ENCODE results near the gene RAB44.
"Not testable (repeated sequence)": the region's sequence is repeated elsewhere in the genome, so short reads cannot be mapped to it uniquely, and the experiment has no call there.

The RAB44 gene, protein sequence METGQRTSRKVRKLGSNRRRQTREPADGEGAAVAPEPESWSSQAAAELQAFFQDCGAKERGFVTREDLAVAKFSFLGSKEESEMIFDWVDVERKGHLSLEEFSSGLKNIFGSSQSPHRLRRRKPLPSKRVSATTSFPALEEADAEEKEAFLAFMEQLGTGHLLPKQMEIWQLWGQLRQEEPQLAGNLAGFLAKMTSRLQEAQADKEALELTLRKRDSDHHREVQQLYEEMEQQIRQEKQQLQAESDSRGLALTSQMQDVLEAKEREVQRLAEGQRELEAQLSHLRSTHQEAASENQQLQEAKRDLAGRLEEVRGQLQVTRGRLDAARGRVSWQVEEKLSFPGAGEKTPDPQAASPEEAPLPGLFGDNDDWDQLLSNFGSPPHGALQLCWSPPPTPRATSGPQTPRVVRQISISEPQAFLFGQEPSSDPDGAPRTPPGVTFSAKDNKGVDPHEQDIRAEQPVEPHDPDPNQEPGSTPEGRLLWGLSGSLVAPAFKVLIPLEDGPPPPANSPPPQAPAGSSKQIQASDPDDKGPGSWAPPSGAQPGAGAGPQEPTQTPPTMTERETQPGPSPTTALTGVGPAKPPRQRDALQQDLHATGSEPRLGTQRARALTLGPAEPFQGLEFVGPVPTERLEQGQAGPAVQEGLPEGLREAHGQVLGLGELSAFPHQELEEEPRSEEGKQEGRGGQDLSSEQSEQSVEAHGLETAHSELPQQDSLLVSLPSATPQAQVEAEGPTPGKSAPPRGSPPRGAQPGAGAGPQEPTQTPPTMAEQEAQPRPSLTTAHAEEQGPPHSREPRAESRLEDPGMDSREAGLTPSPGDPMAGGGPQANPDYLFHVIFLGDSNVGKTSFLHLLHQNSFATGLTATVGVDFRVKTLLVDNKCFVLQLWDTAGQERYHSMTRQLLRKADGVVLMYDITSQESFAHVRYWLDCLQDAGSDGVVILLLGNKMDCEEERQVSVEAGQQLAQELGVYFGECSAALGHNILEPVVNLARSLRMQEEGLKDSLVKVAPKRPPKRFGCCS

DNA sequence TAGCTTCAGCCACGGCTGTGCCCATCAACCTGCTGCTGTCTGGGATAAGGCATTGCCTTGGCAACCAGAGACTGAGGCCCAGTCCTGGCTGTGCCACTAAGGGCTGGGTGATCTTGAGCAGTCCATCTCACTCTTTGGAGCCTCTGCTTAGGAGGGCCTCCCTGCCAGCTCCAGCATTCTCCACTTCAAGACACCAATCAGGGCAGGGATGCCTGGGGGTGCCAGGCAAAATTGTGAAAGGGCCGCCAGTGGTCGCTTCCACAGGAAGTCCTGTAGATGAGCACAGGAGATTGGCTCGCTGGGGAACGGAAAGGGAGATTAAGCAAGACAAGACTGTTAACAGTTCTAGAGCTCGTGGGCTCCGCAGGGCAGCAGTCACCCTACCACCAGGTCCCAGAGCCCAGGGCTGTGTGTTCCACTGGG is at the start of gene RAB44:
Gene RAB44, plus strand, starts transcription at position 346 of the 423 bp plus-strand sequence. CDS start 6,410 bp downstream, outside the sequence.
- Mint-ChIP-seq H3K4me1 (ENCODE audit: low read depth) (peaks cover 73% of the 10 kb centered on the region), H3K27ac (peak within 1 kb of the TSS; percentile 31), H3K9me3 (no peaks in the 10 kb centered on the region), H3K36me3 (ENCODE audit: low read depth) (no peaks in the 10 kb centered on the region), H3K27me3 (no peaks in the 10 kb centered on the region), H3K4me3 (no peak within 1 kb of the TSS)
- intact Hi-C loops (cut with micrococcal nuclease): no loop called here

DNA sequence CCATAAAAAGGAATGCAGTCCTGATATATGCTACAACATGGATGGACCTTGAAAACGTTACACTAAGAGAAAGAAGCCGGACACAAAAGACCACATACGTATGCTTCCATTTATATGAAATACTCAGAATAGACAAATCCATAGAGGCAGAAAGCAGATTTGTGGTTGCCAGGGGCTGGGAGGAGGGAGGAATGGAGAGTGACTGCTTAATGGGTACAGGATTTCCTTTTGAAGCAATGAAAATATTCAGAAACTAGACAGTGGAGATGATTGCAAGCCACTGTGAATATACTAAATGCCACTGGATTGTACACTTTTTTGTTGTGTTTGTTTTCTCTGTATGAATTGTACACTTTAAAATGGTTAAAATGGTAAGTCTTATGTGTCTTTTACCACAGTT is 48.5 kb upstream of the RAB44 start:
- Mint-ChIP-seq H3K4me1 (ENCODE audit: low read depth) (peaks cover 61% of the 10 kb centered on the region), H3K27ac (peak overlapping the region; percentile 86), H3K4me3 (no peak overlapping the region), H3K27me3 (no peaks in the 10 kb centered on the region), H3K36me3 (ENCODE audit: low read depth) (no peaks in the 10 kb centered on the region), H3K9me3 (no peaks in the 10 kb centered on the region)
- intact Hi-C loops (cut with micrococcal nuclease): no loop called here

DNA sequence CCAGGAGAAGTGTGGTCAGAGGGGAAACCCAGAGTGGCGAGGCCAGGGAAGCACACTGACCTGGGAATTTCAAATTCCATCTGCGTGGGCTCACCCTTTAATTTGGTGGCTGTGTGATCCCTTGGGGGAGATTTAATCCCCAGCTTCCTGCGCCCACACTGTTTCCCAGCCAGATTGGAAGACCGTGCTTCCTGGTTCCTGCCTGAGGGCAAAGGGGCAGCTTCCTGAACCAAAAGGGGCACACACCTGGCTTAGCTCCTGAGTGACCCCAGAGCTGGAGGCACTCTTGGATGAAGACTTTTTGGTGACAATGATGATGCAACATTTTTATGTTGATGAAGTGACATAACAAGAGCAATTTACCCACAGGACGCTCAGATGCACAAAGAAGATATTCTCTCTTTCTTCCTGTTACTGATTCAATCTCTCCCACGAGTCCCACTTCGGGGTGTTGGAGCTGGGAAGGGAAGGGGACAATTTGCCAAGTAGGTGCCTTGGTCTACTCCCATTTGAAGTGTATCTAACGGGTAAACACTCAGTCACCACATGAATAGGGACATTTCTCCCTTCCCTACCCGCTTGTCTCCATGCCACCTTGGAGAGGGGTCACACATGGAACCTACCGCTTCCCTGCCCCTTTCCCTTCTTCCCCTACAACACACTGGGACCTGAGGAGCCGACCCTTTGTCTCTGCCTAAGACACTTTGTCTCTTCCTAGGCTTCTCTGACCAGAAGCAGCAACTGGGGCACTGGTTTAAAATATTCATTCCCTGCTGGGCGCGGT is 47.7 kb upstream of the RAB44 start:
- intact Hi-C loops (cut with micrococcal nuclease): loop anchor here (2.0 kb wide), 1 partner anchor 27 kb away; no protein-coding TSS in a partner anchor
- no peaks in the 10 kb centered on the region for H3K36me3 Mint-ChIP-seq (ENCODE audit: low read depth)
- H3K27ac Mint-ChIP-seq: peak overlapping the region; percentile 86
- no peaks in the 10 kb centered on the region for H3K9me3 Mint-ChIP-seq
- H3K27me3 Mint-ChIP-seq: no peaks in the 10 kb centered on the region
- peak overlapping the region; percentile 18 for H3K4me3 Mint-ChIP-seq
- peaks cover 55% of the 10 kb centered on the region for H3K4me1 Mint-ChIP-seq (ENCODE audit: low read depth)

DNA sequence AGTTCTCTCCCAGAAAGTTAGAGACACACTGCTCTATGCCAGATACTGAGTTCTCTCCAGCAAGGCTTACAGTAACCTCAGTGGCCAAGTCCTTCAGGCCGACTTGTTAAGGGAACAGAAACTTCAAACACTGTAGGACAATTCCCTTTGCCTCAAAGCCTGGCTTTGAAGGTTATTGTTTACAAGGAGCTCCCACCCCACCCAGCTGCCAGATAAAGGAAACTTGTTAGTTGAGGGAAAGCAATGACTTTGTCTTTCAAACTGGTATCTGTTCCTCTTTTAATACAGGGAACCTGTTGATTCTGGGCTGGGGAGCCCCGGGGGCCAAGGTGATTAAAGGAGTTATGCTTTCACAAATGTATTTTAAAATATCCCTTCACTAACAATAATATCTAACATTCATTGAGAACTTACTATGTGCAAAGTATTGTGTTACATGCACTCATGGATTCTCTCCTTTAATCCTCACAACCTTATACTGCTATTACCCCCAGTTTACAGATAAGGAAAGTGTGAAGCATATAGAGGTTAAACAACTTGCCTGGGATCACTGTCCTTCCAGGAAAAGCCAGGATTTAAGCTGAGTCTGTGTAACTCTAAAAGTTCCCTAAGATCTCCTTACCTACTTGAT is 46.7 kb upstream of the RAB44 start:
- H3K4me3 Mint-ChIP-seq: peak overlapping the region; percentile 30
- no peaks in the 10 kb centered on the region for H3K36me3 Mint-ChIP-seq (ENCODE audit: low read depth)
- intact Hi-C loops (cut with micrococcal nuclease): loop anchor here (1.0 to 2.0 kb wide), 2 partner anchors 27 to 28 kb away; partner anchors contain the start of gene CDKN1A
- H3K27ac Mint-ChIP-seq: peak overlapping the region; percentile 86
- H3K9me3 Mint-ChIP-seq: no peaks in the 10 kb centered on the region
- no peaks in the 10 kb centered on the region for H3K27me3 Mint-ChIP-seq
- peaks cover 54% of the 10 kb centered on the region for H3K4me1 Mint-ChIP-seq (ENCODE audit: low read depth)

DNA sequence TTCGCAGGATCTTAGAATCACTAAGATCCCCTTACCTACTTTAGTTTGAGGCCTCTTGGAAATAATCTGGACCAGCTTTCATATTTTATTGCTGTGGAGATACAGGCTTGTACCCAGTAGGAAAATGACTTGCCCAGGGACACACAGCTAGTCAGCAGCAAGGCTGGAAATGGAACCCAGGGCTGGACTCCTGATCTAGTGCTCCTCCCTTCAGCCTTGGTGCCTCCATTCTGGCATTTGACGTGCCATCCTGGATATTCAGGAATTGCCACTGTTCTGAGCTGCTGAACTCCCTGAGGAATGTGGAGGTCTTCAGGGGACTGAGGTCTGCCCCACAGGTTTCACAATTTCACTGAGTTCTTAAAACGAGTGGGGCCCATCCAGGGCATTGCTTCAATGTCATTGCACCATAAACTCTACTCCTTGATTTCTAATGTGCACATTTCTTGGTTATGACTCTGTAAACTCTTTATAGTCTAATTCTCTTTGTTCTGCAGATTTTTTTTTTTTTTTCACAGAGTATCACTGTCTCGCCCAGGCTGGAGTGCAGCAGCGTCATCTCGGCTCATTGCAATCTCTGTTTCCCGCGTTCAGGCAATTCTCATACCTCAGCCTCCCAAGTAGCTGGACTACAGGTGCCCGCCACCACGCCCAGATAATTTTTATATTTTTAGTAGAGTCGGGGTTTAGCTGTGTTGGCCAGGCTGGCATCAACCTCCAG is 45.8 kb upstream of the RAB44 start:
- intact Hi-C loops (cut with micrococcal nuclease): loop anchor here (1.0 to 2.0 kb wide), 2 partner anchors 26 to 29 kb away; partner anchors contain the start of gene CDKN1A
- Mint-ChIP-seq H3K36me3 (ENCODE audit: low read depth) (no peaks in the 10 kb centered on the region), H3K9me3 (no peaks in the 10 kb centered on the region), H3K27me3 (no peaks in the 10 kb centered on the region), H3K27ac (peak overlapping the region; percentile 86), H3K4me1 (ENCODE audit: low read depth) (peaks cover 48% of the 10 kb centered on the region), H3K4me3 (peak overlapping the region; percentile 30)

DNA sequence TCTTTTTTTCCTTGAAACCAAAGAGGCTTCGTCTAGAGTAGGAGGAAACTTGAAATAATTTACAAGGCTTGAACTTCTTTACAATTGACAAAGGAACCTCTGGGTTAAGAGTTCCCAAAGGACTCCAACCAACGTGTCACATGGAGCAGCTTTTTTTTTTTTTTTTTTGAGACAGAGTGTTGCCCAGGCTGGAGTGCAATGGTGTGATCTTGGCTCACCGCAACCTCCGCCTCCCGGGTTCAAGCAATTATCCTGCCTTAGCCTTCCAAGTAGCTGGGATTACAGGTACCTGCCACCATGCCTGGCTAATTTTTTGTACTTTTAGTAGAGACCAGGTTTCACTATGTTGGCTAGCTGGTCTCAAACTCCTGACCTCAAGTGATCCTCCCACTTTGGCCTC is 43.2 kb upstream of the RAB44 start:
- not testable (repeated sequence) for H3K9me3 Mint-ChIP-seq; H3K27me3 Mint-ChIP-seq; H3K36me3 Mint-ChIP-seq (ENCODE audit: low read depth); H3K27ac Mint-ChIP-seq; H3K4me3 Mint-ChIP-seq
- intact Hi-C loops (cut with micrococcal nuclease): loop anchor here (2.0 kb wide), 1 partner anchor 18 kb away; no protein-coding TSS in a partner anchor
- peaks cover 46% of the 10 kb centered on the region for H3K4me1 Mint-ChIP-seq (ENCODE audit: low read depth)

DNA sequence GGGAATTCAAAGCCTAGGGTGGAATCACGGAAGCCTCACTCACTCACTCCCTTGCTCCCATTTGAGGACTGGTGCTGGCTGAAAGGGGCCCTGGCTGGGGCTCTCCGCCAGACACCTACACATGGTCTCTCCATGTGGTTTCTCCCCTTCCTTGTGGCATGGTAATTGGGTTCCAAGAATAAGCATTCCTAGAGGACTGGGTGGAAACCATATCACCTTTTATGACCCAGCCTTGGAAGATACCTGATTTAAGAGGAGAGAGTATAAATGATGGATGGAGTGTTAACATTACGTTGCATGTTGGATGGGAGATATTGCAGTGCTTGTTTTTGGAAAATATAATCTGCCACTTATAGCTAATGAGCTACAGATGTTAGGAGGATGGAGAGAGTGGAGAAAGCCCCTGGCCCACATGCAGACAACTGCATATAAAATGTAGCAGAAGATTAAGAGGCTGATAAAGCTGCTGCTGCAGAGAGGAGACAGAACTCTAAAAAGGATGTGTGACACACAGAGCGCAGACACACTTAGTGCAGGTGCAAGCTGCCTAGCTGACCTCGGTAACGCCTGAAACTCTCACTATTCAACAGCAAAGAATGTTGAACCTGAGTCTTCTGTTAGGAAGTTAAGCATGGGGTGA is 42.4 kb upstream of the RAB44 start:
- no peaks in the 10 kb centered on the region for H3K36me3 Mint-ChIP-seq (ENCODE audit: low read depth)
- no peak overlapping the region for H3K27ac Mint-ChIP-seq
- intact Hi-C loops (cut with micrococcal nuclease): loop anchor here (2.0 kb wide), 1 partner anchor 18 kb away; no protein-coding TSS in a partner anchor
- H3K9me3 Mint-ChIP-seq: no peaks in the 10 kb centered on the region
- peaks cover 7% of the 10 kb centered on the region for H3K27me3 Mint-ChIP-seq
- H3K4me1 Mint-ChIP-seq (ENCODE audit: low read depth): peaks cover 39% of the 10 kb centered on the region
- H3K4me3 Mint-ChIP-seq: no peak overlapping the region

DNA sequence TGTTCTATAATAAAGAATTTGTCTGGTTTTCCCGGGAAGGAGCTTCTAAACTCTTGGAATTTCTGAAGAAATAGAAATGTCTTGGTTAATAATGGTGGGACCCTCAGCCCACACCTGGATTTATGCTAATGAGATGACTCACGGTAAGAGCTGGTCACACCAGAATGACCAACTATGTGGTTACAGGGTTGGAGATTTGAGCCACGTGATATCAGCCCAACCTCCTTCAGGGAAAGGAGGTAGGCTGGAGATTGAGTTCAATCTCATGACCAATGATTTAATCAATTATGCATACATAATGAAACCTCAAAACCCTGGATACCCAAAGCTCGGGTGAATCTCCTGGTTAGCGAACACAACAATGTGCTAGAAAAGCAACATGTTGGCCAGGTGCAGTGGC is 41.2 kb upstream of the RAB44 start:
- intact Hi-C loops (cut with micrococcal nuclease): no loop called here
- peaks cover 31% of the 10 kb centered on the region for H3K4me1 Mint-ChIP-seq (ENCODE audit: low read depth)
- H3K9me3 Mint-ChIP-seq: no peaks in the 10 kb centered on the region
- H3K27me3 Mint-ChIP-seq: peaks cover 11% of the 10 kb centered on the region
- H3K4me3 Mint-ChIP-seq: no peak overlapping the region
- no peak overlapping the region for H3K27ac Mint-ChIP-seq
- no peaks in the 10 kb centered on the region for H3K36me3 Mint-ChIP-seq (ENCODE audit: low read depth)

DNA sequence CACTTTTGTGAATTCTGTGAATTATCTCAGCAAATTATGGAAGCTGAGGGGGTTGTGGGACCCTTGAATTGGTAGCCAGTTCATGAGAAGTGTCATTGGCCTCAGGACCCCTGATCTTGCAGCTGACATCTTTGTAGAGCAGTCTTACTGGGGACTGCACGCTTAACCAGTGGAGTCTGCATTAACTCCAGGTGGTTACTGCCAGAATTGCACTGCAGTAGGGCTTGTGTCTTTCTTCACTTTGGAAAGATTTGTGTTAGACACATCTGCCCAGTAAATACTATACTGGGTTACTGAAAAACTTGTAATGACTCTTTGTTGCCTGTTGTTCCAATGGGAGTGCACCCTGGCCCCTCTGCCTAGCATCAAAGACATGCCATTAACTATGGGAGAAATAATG is 40.4 kb upstream of the RAB44 start:
- H3K27ac Mint-ChIP-seq: no peak overlapping the region
- H3K27me3 Mint-ChIP-seq: peaks cover 13% of the 10 kb centered on the region
- no peaks in the 10 kb centered on the region for H3K36me3 Mint-ChIP-seq (ENCODE audit: low read depth)
- H3K9me3 Mint-ChIP-seq: no peaks in the 10 kb centered on the region
- intact Hi-C loops (cut with micrococcal nuclease): no loop called here
- peaks cover 25% of the 10 kb centered on the region for H3K4me1 Mint-ChIP-seq (ENCODE audit: low read depth)
- H3K4me3 Mint-ChIP-seq: no peak overlapping the region

DNA sequence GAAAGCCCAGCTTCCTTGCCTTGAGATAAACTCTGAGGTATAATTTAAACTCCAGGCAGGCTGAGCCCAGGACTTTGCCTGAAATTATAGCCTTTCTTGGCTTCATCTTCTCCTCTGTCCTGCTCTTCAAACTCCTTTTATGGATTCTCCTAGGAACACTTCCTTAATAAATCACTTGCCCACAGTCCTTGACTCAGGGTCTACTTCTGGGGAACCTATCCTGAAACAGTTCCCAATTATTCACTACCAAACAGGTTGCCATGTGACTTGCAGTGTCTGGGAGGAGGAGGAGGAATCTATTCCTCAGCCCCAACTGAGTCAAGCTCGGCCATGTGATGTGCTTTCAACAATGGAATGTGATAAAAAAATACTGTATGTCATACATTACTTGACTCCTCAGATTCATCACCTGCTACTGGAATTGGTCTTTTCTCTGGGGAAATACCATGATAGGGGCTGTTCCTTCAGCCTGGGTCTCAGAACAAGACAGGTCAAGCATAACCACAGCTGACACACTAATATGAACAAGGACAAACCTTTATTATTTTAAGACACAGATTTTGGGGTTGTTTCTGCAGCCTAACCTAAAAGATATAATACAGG is 39.6 kb upstream of the RAB44 start:
- Mint-ChIP-seq H3K9me3 (no peaks in the 10 kb centered on the region), H3K4me3 (no peak overlapping the region), H3K27ac (no peak overlapping the region), H3K4me1 (ENCODE audit: low read depth) (peaks cover 33% of the 10 kb centered on the region), H3K36me3 (ENCODE audit: low read depth) (no peaks in the 10 kb centered on the region), H3K27me3 (peaks cover 13% of the 10 kb centered on the region)
- intact Hi-C loops (cut with micrococcal nuclease): no loop called here

DNA sequence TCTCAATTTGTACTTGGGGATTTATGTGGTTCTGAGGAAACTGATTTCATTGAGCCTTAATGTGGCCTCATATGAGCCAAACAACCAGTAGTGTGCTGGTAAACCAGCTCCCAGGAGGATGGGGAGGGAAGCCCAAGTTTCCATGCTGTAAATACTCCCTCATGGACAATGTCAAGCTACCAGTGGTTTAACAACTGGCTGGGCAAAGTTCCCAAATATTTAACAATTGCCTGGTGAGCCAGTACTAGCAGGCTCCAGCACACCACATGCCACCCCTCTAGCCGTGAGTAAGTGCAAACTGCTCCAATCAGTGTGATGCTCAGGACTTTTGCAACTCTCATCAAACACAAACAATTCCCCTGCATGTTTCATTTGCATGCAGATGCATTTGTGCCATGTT is 38.4 kb upstream of the RAB44 start:
- Mint-ChIP-seq H3K27ac (no peak overlapping the region), H3K4me3 (no peak overlapping the region), H3K9me3 (no peaks in the 10 kb centered on the region), H3K4me1 (ENCODE audit: low read depth) (peaks cover 30% of the 10 kb centered on the region), H3K36me3 (ENCODE audit: low read depth) (no peaks in the 10 kb centered on the region), H3K27me3 (peaks cover 13% of the 10 kb centered on the region)
- intact Hi-C loops (cut with micrococcal nuclease): no loop called here
